PFSK-1 (cell line): Measurements from ENCODE around the gene TNFRSF11A.

Experiments used
- FOXP2 ChIP-seq: optimal IDR thresholded peaks from 2 replicates; pipeline ENCODE3; 2011; ENCODE audit warnings: borderline replicate concordance, control low read depth, inconsistent platforms; ENCODE audit not compliant: insufficient read depth; ENCODE audit errors: extremely low read length, extremely low read depth
- POLR2AphosphoS5 ChIP-seq: IDR thresholded peaks from 2 replicates; pipeline ENCODE4 v1.6.1; 2012; ENCODE audit warnings: low read depth, mild to moderate bottlenecking, control low read depth, low read length, moderate library complexity
- REST ChIP-seq, 2 experiments: IDR thresholded peaks; 2 replicates each; pipeline versions ENCODE4 v1.6.1 to v1.8.0; 2011 to 2012; ENCODE audit warnings: low read depth in 2 of 2, low read length in 2 of 2, control low read depth in 1 of 2, inconsistent platforms in 1 of 2, mild to moderate bottlenecking in 1 of 2, moderate library complexity in 1 of 2; ENCODE audit not compliant: insufficient read depth in 1 of 2
- SIN3A ChIP-seq: IDR thresholded peaks from 2 replicates; pipeline ENCODE4 v1.6.1; 2012; ENCODE audit warnings: mild to moderate bottlenecking, low read length, moderate library complexity, borderline replicate concordance; ENCODE audit not compliant: insufficient read depth
- TAF1 ChIP-seq: IDR thresholded peaks from 2 replicates; pipeline ENCODE4 v1.6.1; 2012; ENCODE audit warnings: low read length, control low read depth, borderline replicate concordance; ENCODE audit not compliant: insufficient read depth

DNA sequence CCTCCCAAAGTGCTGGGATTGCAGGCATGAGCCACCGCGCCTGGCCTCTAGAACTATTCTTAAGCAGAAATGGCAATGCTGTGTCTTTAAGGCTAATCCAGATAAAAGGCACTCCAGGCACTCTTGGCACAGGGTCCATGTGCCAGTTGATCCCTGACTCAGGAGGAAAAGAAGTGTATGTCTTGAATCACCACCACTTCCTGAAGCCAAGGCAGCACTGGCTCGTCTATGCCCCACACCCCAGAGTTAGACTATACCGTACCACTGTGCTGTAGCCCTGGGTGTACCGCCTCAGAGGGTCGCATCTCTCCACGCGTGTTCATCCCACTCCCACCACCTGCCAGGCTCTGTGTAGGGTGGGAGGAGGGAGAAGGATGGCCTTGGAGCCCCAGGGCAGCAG, 9.0 kb downstream of the TNFRSF11A start:
- no peak for TF ChIP-seq TAF1
- TF ChIP-seq POLR2AphosphoS5, result no peak
- no peak for TF ChIP-seq REST (IDR thresholded peaks at IDR 0.05; ENCODE audit: insufficient read depth in 1 of 2, low read depth in 2 of 2, low read length in 2 of 2)
- no peak for TF ChIP-seq SIN3A
- no peak for TF ChIP-seq FOXP2
